Cardiac fibroblast (primary cell): ENCODE measurements around the gene DNAI1.

ENCODE experiments used
- DNase-seq, 2 donors: peaks; one replicate each; pipeline versions ENCODE4 v3.0.0 to v3.0.0-alpha.2; 2010; ENCODE audit warnings: low read depth in 2 of 2
- H3K4me3 ChIP-seq, 2 donors: replicated peaks in 1 of 2; 1 replicate in 1 of 2; 2 replicates in 1 of 2; pipeline ENCODE4 v1.5.1; 2011; ENCODE audit warnings: low read depth in 2 of 2, low read length in 2 of 2, mild to moderate bottlenecking in 2 of 2, moderate library complexity in 1 of 2
- CTCF ChIP-seq: IDR thresholded peaks from one replicate; pipeline ENCODE4 v1.5.1; 2011; ENCODE audit warnings: low read depth, mild to moderate bottlenecking, low read length, inconsistent platforms

DNAI1 gene

GRCh38 chr9:34552606-34552981, 94.0 kb downstream of the DNAI1 start:
- no peak for TF ChIP-seq CTCF
- no peak for DNase-seq

GRCh38 chr9:34552986-34553385, 94.4 kb downstream of the DNAI1 start:
- no peak overlapping the region for H3K4me3 ChIP-seq
- TF ChIP-seq CTCF, result no peak
- DNase-seq, result no peak

More at GRCh38 chr9:34552606-34552981, 94.0 kb downstream of the DNAI1 start:
- no peak overlapping the region for H3K4me3 ChIP-seq

- no peak for DNase-seq
- TF ChIP-seq CTCF, result no peak
- H3K4me3 ChIP-seq, result no peak overlapping the region
Measured at GRCh38 chr9:34553511-34554021, 95.0 kb downstream of the DNAI1 start.

GRCh38 chr9:34554211-34555001, 95.8 kb downstream of the DNAI1 start:
- DNase-seq, result no peak
- TF ChIP-seq CTCF, result no peak
- H3K4me3 ChIP-seq, result no peak overlapping the region

GRCh38 chr9:34555002-34555348, 96.4 kb downstream of the DNAI1 start:
- no peak overlapping the region for H3K4me3 ChIP-seq
- no peak for DNase-seq
- TF ChIP-seq CTCF, result no peak

- no peak for TF ChIP-seq CTCF
- no peak for DNase-seq
- no peak overlapping the region for H3K4me3 ChIP-seq
Measured at GRCh38 chr9:34555500-34555899, 96.9 kb downstream of the DNAI1 start.

GRCh38 chr9:34555936-34556525, 97.4 kb downstream of the DNAI1 start:
- no peak for TF ChIP-seq CTCF
- no peak overlapping the region for H3K4me3 ChIP-seq
- DNase-seq, result no peak
